Choroid plexus epithelial cell (primary cell): ENCODE results near the gene KLHL29.

Experiments
- DNase-seq: peaks from one replicate; pipeline ENCODE4 v3.0.0-alpha.2; 2010; ENCODE audit warnings: low read depth
- H3K4me3 ChIP-seq: 2 replicates; pipeline ENCODE4 v1.5.1; 2011; ENCODE audit warnings: low read depth, mild to moderate bottlenecking, control low read depth, low read length, moderate library complexity
- TF ChIP-seq, protein P1 (sequence below): conservative IDR thresholded peaks from 2 replicates; pipeline ENCODE4 v1.5.1; 2011; ENCODE audit warnings: low read depth, mild to moderate bottlenecking, control low read depth, inconsistent platforms, low read length, moderate library complexity

Gene KLHL29

DNA sequence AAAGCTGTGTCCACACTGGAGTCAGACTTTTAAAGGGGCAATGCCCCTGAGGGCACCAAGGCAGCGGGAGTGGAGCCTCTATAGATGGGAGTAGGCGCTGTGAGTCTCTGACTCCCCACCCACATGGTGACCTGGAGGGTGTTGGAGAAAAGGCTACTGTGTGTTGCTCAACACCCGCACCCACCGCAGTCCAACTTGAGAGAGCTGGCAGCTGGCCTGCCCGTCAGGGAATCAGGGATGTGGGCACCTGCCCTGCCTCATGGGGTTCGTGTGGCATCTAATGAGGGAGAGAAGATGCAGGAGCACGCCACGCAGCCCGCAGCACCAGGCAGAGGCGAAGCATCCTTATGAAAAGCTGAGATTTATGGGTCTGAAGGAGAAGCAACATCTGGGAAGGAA lies 84.2 kb downstream of the KLHL29 start:
- H3K4me3 ChIP-seq: no peak overlapping the region
- DNase-seq: no peak
- TF ChIP-seq, protein P1, sequence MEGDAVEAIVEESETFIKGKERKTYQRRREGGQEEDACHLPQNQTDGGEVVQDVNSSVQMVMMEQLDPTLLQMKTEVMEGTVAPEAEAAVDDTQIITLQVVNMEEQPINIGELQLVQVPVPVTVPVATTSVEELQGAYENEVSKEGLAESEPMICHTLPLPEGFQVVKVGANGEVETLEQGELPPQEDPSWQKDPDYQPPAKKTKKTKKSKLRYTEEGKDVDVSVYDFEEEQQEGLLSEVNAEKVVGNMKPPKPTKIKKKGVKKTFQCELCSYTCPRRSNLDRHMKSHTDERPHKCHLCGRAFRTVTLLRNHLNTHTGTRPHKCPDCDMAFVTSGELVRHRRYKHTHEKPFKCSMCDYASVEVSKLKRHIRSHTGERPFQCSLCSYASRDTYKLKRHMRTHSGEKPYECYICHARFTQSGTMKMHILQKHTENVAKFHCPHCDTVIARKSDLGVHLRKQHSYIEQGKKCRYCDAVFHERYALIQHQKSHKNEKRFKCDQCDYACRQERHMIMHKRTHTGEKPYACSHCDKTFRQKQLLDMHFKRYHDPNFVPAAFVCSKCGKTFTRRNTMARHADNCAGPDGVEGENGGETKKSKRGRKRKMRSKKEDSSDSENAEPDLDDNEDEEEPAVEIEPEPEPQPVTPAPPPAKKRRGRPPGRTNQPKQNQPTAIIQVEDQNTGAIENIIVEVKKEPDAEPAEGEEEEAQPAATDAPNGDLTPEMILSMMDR: no peak

DNA sequence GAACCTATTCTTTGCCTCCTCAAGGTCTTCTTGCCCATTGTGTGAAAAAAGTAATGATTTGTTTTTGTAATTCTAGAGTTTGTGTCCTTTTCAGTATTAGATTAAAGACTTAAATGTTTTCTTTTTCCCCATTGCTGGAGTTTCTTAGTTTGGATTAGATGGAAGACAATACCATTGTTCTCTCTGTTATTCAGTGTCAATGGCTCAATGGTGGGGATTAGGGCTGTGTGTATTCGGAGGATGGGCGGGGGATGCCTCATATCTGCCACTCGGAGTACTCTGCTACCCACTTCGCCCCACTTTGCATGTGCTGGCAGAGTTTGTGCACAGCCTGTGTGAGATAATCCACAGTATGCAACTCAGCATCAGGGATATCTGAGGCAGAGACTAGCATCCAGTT lies 90.1 kb downstream of the KLHL29 start:
- TF ChIP-seq, protein P1: no peak
- no peak for DNase-seq
- no peak overlapping the region for H3K4me3 ChIP-seq

DNA sequence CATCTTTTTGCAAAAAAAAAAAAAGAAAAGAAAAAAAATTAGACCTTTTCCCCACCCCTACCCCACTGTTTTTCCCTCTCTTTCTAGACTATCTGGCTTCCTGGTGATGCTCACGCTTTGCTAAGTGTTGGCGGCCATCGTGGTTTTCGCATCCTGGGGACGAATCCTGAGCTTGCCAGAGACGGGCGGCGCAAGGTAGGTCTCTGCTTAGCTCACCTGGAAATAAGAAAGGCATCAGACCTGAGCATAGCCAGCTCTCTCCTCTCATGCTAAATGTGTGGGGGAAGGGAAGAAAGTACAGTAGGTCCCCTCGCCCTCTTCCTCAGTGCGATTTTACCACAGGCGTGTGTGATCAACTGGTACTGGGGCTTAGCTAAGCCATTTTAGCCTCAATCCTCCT lies 90.5 kb downstream of the KLHL29 start:
- no peak overlapping the region for H3K4me3 ChIP-seq
- DNase-seq: no peak
- TF ChIP-seq, protein P1: no peak

DNA sequence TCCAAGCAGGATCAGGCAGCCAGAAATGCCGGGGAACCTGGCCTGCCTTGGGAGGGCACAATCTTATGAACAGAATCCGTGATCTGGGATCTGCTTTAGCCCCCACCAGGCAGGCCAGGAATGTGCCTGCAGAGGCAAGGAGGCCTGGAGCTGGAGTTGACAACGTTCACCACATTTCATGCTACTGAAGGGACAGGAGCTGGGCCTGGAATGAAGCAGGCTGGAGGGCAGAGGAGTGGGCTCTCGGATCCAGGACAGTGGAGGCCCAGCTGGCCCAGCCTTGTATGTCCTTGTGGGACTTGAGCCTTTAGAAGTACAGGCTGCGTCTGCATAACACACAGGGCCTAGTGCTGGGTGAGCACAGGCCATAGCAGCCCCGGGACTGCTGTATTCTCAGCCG lies 91.8 kb downstream of the KLHL29 start:
- no peak for DNase-seq

DNA sequence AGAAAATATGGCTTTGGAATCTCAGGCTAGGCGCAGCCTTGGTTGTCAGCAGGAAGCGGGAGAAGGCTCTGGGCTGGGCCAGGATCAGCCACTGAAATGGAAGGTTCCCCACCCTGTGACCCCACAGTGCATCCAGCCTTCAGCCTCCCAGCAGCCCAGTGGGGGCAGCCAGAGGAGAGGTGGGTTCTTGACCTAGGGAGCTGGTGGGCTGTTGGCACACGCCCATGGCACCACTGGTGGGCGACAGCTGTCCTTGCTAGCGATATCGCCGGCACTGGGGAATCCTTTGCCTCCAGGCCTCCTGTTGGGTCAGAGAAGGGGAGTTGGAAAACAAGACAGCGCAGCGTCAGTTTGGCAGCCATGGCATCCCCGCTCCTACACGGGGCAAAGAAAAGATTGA lies 92.4 kb downstream of the KLHL29 start:
- TF ChIP-seq, protein P1: no peak
- DNase-seq: no peak
- no peak overlapping the region for H3K4me3 ChIP-seq

More for the DNA sequence above, 91.8 kb downstream of the KLHL29 start:
- no peak overlapping the region for H3K4me3 ChIP-seq
- TF ChIP-seq, protein P1: no peak

DNA sequence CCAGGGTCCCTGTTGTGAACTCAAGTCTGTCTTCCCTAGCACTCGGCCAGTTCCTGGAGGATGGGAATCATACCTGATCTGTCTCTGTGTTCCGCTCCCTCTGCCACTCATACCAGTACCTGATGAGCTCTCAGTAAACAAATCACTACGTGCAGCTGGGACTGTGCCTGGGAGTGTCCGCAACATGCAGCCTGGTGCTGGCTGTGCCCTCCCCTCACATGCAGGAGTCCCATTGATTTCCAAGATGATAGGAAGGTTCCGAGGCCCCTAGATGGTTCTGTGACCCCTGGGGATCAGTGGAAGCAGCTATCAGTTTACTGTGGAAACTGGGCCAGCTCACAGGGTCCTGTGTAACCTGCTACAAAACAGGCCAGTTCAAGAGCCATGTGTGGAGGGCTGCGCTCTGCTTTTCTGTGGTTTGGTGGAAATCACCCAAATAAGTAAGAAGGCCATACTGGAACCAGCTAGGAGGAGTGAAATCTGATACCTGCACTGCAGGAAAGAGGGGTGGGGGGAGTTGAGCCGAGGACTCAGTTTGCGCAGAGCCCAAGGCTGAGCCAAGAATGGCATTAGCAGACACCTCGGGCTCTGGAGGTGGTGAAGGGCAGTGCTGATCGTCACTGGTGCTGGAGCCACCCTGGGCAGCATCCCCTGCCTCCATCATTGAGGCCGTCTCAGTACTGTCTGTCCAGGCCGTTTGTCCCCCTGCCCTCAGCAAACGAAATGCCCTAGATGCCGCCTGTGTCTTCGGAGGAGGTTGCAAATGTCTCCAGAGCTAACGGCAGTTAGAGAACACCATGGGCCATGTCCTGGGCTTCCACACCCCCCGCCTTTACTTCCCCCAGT lies 93.3 kb downstream of the KLHL29 start:
- TF ChIP-seq, protein P1: no peak
- DNase-seq: no peak
- no peak overlapping the region for H3K4me3 ChIP-seq

DNA sequence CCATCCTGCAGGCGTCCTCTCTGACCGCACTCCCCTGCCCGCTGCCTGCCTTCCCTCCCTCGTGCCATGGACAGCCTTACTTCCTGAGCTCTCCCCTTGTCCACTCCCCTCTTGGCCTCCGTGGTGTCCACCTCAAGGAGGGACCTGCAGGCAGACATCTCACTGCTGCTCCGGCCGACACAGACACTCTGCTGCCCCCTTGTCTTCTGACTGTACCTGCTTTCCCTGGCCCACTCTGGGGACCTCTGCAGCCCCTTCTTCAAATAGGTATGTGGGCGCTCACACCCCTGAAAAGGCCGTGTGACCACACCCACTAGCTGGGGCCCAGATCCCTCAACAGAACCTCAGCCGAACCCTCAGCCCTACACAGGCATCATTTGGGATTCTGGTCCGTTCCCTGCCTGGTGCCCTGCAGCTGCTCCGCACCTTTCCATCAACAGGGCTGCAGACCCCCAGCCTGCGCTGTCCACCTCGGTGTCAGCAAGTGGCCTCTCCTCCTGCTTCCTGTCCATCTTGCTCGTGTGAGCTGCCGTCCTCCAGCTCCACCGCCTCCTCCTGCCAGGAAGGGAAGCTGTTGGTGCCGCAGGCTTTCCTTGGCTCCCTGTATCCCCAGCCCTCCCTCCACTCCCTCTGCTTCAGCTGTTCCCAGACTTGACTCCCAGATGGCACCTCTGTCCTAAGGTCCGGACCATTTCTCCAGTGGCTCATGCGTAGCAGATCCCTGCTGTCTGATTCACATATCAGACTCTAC lies 94.1 kb downstream of the KLHL29 start:
- H3K4me3 ChIP-seq: no peak overlapping the region
- DNase-seq: no peak
- TF ChIP-seq, protein P1: no peak
